ENCODE measurements around the gene ZNF418.
"Not testable (repeated sequence)": the region's sequence is repeated elsewhere in the genome, so short reads cannot be mapped to it uniquely, and the experiment has no call there.

- peak; percentile 95 for TF ChIP-seq SP2 (CRISPR knock-in tag; IDR thresholded peaks at IDR 0.05)
- not testable (repeated sequence) for TF ChIP-seq REST (IDR thresholded peaks at IDR 0.05; ENCODE audit: borderline replicate concordance in 1 of 2, low read depth in 1 of 2, low read length in 2 of 2); ZNF788 (CRISPR knock-in tag; IDR thresholded peaks at IDR 0.05; ENCODE audit: borderline replicate concordance); ZNF530 (CRISPR knock-in tag; IDR thresholded peaks at IDR 0.05; ENCODE audit: low read depth)
- peak; percentile 77 for TF ChIP-seq CTCF (CRISPR knock-in tag; IDR thresholded peaks at IDR 0.05)
- peak; percentile 82 for TF ChIP-seq PHF8 (CRISPR knock-in tag; IDR thresholded peaks at IDR 0.05)
These were observed 18.8 kb downstream of the ZNF418 start, which contains the start of gene ZNF417 for GRCh38 chr19:57916168-57916995.

Measured in HepG2 (cell line).